Duodenal mucosa (tissue), 2 donors: Measurements from ENCODE around the gene TRPV6.

Experiments
- H3K27ac ChIP-seq: one replicate; pipeline ENCODE4 v1.7.0; 2013; ENCODE audit warnings: low read depth, low read length
- H3K27me3 ChIP-seq, 2 donors: one replicate each; pipeline ENCODE4 v1.7.0; 2013; ENCODE audit warnings: low read length in 2 of 2, control low read depth in 1 of 2; ENCODE audit not compliant: insufficient read depth in 2 of 2, control insufficient read depth in 1 of 2
- H3K36me3 ChIP-seq, 2 donors: one replicate each; pipeline ENCODE4 v1.7.0; 2013; ENCODE audit warnings: low read length in 2 of 2, control low read depth in 1 of 2; ENCODE audit not compliant: insufficient read depth in 2 of 2, control insufficient read depth in 1 of 2
- H3K4me1 ChIP-seq, 2 donors: one replicate each; pipeline ENCODE4 v1.7.0; 2013; ENCODE audit warnings: low read length in 2 of 2, control low read depth in 1 of 2; ENCODE audit not compliant: insufficient read depth in 2 of 2, control insufficient read depth in 1 of 2
- H3K4me3 ChIP-seq, 2 donors: one replicate each; pipeline ENCODE4 v1.7.0; 2013; ENCODE audit warnings: low read length in 2 of 2, low read depth in 1 of 2
- H3K9ac ChIP-seq, 2 donors: one replicate each; pipeline ENCODE4 v1.7.0; 2013; ENCODE audit warnings: low read length in 2 of 2, low read depth in 1 of 2
- H3K9me3 ChIP-seq, 2 donors: one replicate each; pipeline ENCODE4 v1.7.0; 2013; ENCODE audit warnings: low read length in 2 of 2, control low read depth in 1 of 2; ENCODE audit not compliant: control insufficient read depth in 1 of 2

TRPV6 gene

DNA sequence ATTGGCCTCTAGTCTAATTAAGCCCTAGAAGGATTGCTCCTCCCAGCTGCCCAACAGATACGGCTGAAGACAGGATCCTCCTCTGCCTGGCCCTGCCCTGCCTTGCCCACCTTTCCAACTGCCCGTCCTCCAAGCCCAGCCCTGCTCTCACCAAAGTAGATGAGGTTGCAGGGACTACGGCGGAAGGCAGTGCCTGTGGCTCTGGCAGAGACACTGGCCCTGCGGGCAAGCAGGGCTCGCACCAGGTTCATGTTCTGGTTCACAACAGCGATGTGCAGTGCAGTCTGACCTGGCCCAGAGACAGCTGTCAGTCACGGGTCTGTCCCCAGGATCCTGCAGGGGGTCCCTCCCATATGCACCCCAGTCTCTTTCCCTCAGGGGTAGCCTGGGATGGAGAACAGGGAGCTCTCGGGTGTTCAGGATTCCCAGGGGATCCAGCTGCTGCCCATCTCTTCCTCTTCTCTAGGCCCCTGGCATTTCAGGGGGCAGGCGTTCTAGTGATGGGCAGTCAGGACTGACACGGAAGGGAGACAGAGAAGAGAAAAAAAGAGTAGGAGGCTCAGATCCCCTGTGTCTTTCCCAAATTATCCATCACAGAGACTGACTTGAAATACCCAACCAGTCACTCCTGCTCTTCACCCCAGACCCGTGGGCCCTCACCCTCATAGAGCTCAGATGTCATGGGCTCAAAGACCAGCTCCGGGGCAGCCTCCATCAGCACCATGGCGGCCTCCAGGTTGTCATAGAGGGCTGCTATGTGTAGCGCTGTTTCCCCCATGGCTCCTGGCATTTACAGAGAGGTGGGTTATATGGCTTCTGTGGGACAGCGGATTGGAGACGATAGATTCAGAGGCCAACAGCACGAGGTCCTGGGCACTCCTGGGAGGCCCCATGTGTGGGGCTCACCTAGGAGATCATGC is 8.3 kb downstream of the TRPV6 start:
- H3K27ac ChIP-seq, result no peak overlapping the region
- peaks cover 0 to 4% of the 10 kb centered on the region in 2 donors for H3K27me3 ChIP-seq
- no peak overlapping the region for H3K4me3 ChIP-seq
- peaks cover 0 to 3% of the 10 kb centered on the region in 2 donors for H3K36me3 ChIP-seq
- H3K9ac ChIP-seq, result no peak overlapping the region
- H3K4me1 ChIP-seq, result peaks cover 0 to 5% of the 10 kb centered on the region in 2 donors
- no peaks in the 10 kb centered on the region for H3K9me3 ChIP-seq

- H3K4me1 ChIP-seq, result peaks cover 0 to 5% of the 10 kb centered on the region in 2 donors
- H3K4me3 ChIP-seq, result no peak overlapping the region
- H3K9me3 ChIP-seq, result no peaks in the 10 kb centered on the region
- H3K36me3 ChIP-seq, result peaks cover 0 to 3% of the 10 kb centered on the region in 2 donors
- H3K9ac ChIP-seq, result no peak overlapping the region
- no peak overlapping the region for H3K27ac ChIP-seq
- H3K27me3 ChIP-seq, result peaks cover 0 to 4% of the 10 kb centered on the region in 2 donors
Measured at GRCh38 chr7:142876236-142876960, 9.1 kb downstream of the TRPV6 start.

DNA sequence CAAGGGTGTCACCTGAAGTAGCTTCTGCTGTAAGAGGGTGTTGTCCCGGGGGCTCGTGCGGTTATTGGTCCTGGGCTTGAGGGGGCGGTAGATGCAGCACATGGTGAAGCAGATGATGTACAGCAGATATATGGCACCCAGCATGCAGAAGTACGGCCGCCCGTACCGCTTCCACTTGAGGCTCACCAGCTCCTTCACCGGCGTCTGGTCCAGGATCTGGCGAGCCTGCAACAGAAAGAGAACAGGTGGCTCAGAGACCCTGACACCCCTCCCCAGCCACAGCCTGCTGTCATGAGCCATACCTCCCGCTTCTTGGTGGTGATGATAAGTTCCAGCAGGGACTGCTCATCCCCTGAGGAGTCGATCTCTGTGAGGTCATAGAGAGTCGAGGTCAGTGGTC is 10.1 kb downstream of the TRPV6 start:
- H3K4me3 ChIP-seq, result no peak overlapping the region
- H3K9me3 ChIP-seq, result no peaks in the 10 kb centered on the region
- peaks cover 0 to 3% of the 10 kb centered on the region in 2 donors for H3K36me3 ChIP-seq
- no peak overlapping the region for H3K9ac ChIP-seq
- H3K27me3 ChIP-seq, result peaks cover 0 to 4% of the 10 kb centered on the region in 2 donors
- H3K27ac ChIP-seq, result no peak overlapping the region
- no peaks in the 10 kb centered on the region for H3K4me1 ChIP-seq

DNA sequence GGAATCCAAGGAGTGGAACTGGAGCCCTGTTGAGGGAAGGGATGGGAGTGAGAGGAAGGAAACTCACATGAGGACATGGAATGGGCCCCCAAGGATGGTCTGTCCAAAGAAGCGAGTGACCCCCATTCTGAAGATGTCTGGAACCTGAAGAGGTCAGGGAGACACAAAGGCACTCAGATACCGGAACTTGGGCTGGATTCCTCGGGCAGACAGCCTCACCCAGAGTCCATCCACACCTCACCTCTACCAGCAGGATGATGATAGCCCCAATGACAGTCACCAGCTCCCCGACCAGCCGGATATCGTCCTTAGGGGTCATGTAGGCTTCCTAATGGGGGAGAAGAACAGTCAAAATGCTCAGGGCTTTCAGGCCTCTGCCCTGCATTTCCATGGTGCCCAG is 10.7 kb downstream of the TRPV6 start:
- Histone ChIP-seq H3K27me3 (peaks cover 0 to 4% of the 10 kb centered on the region in 2 donors), H3K9me3 (no peaks in the 10 kb centered on the region), H3K4me3 (no peak overlapping the region), H3K9ac (no peak overlapping the region), H3K4me1 (no peaks in the 10 kb centered on the region), H3K36me3 (peaks cover 0 to 3% of the 10 kb centered on the region in 2 donors), H3K27ac (no peak overlapping the region)

DNA sequence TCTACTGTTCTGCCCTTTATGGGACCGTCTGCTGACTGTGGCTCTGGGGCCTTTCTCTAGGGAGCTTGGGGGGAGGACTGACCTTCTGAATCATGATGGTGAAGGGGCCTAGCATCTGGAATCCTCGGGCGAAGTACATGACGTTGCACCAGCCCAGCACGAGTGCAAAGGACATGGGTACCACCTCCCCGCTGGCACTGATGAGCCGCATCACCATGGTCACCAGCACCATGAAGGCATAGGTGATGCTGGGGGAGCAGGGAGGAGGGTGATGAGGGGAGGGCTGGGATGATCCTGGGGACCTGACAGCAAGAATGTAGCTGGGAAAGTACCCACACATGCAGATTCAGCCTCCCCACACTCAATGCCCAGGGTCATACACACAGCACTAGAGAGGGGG is 11.1 kb downstream of the TRPV6 start:
- H3K9ac ChIP-seq, result no peak overlapping the region
- H3K9me3 ChIP-seq, result no peaks in the 10 kb centered on the region
- no peak overlapping the region for H3K27ac ChIP-seq
- peaks cover 0 to 3% of the 10 kb centered on the region in 2 donors for H3K36me3 ChIP-seq
- H3K4me3 ChIP-seq, result no peak overlapping the region
- H3K4me1 ChIP-seq, result no peaks in the 10 kb centered on the region
- peaks cover 0 to 4% of the 10 kb centered on the region in 2 donors for H3K27me3 ChIP-seq

DNA sequence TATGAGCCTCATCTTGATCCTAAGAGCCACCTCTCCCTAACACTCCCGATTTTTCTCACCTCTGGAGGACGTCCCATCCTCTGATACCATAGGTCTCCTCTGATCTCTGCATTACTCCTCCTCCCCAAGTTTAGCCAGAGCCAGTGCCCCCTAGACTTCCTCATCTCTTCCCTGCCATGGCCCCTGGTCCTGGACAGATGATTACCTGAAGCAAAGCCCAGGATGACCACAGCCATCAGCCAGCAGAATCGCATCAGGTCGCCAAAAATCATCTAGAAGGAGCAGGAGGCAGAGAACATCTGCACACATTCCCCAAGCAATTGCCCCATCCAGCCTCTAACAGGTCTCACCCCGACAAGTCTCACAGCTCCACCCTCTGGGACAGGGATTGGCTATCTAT is 11.7 kb downstream of the TRPV6 start:
- Histone ChIP-seq H3K4me3 (no peak overlapping the region), H3K27ac (no peak overlapping the region), H3K9ac (no peak overlapping the region), H3K27me3 (peaks cover 0 to 4% of the 10 kb centered on the region in 2 donors), H3K4me1 (no peaks in the 10 kb centered on the region), H3K36me3 (peaks cover 0 to 3% of the 10 kb centered on the region in 2 donors), H3K9me3 (no peaks in the 10 kb centered on the region)

DNA sequence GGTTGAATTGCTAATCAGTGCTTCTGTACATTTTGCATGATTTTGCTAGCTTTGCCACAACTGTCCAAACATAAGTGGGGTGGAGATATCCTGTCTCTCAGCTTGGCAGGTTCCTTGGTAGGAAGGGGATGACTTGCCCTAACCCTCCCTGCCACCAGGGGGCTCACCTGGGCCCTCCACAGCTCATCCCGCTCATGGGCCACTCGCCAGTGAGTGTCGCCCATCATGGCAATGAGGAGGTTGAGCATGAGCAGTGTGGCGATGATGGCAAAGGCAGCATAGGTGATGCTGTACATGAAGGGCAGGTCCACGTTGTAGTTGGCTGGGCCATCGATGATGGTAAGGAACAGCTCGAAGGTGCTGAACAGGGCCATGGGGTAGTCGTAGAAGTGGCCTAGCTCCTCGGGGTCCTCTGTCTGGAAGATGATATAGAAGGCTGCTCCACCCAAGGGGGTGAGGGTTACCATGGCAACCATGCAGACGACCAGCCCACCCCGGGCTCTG is 12.2 kb downstream of the TRPV6 start:
- Histone ChIP-seq H3K27ac (no peak overlapping the region), H3K27me3 (peaks cover 0 to 3% of the 10 kb centered on the region in 2 donors), H3K4me3 (no peak overlapping the region), H3K4me1 (no peaks in the 10 kb centered on the region), H3K9me3 (no peaks in the 10 kb centered on the region), H3K9ac (no peak overlapping the region), H3K36me3 (peaks cover 0 to 3% of the 10 kb centered on the region in 2 donors)

- H3K9ac ChIP-seq, result no peak overlapping the region
- H3K27ac ChIP-seq, result no peak overlapping the region
- peaks cover 0 to 3% of the 10 kb centered on the region in 2 donors for H3K36me3 ChIP-seq
Measured at GRCh38 chr7:142872106-142872675, 13.4 kb downstream of the TRPV6 start.

GRCh38 chr7:142871260-142872105 is 14.1 kb downstream of the TRPV6 start:
- no peaks in the 10 kb centered on the region for H3K27me3 ChIP-seq
- no peaks in the 10 kb centered on the region for H3K4me1 ChIP-seq
- no peak overlapping the region for H3K27ac ChIP-seq
- H3K9me3 ChIP-seq, result no peaks in the 10 kb centered on the region
- H3K4me3 ChIP-seq, result no peak overlapping the region
- no peak overlapping the region for H3K9ac ChIP-seq
- H3K36me3 ChIP-seq, result peaks cover 0 to 3% of the 10 kb centered on the region in 2 donors

More at GRCh38 chr7:142872106-142872675, 13.4 kb downstream of the TRPV6 start:
- Histone ChIP-seq H3K27me3 (no peaks in the 10 kb centered on the region), H3K4me1 (no peaks in the 10 kb centered on the region), H3K9me3 (no peaks in the 10 kb centered on the region), H3K4me3 (no peak overlapping the region)
